Ascending aorta (tissue), 2 donors: ENCODE results near the gene PAPSS1. TPM values are rescaled to one million over a fixed set of nuclear protein-coding genes. Genes with fewer than 3 reads are reported as not detected.

ENCODE experiments used
- DNase-seq, 2 donors: peaks; one replicate each; pipeline ENCODE4 v3.0.0-alpha.2; 2019; ENCODE audit warnings: low spot score in 2 of 2
- H3K27ac ChIP-seq, 2 donors: fragments of 200-600 bp; sonication (generic); one replicate each; pipeline ENCODE4 v1.5.1; 2016 to 2017; ENCODE audit warnings: mild to moderate bottlenecking in 1 of 2
- H3K27me3 ChIP-seq: fragments of 200-600 bp; sonication (generic); one replicate; pipeline ENCODE4 v1.5.1; 2017
- H3K36me3 ChIP-seq, 2 donors: fragments of 200-600 bp; sonication (generic); one replicate each; pipeline ENCODE4 v1.5.1; 2016
- H3K4me1 ChIP-seq, 2 donors: fragments of 200-600 bp; sonication (generic); one replicate each; pipeline ENCODE4 v1.5.1; 2016 to 2017; ENCODE audit warnings: mild to moderate bottlenecking in 1 of 2
- H3K4me3 ChIP-seq, 2 donors: fragments of 200-600 bp; sonication (generic); one replicate each; pipeline ENCODE4 v1.5.1; 2016 to 2017; ENCODE audit warnings: mild to moderate bottlenecking in 1 of 2
- H3K9me3 ChIP-seq, 2 donors: fragments of 200-600 bp; sonication (generic); one replicate each; pipeline ENCODE4 v1.5.1; 2016
- intact Hi-C: fragments of 100-400 bp; cut with DNase I; formaldehyde crosslinking; loops from one replicate; pipeline ENCODE4 v1.15.1; 2023
- total RNA-seq: library from RNA; depleted of rRNA; stranded (reverse); fragments of >200 nt; gene quantifications from one replicate; pipeline ENCODE4 v1.1.0, GENCODE V29; 2016
- TF ChIP-seq, protein P1 (sequence below), 3 experiments: fragments of 200-600 bp in 2 of 3; fragments of 450-650 bp in 1 of 3; sonication (generic) in 2 of 3; IDR thresholded peaks; one replicate each; pipeline ENCODE4 v1.5.1; 2016 to 2019; ENCODE audit warnings: antibody characterized with exemption in 3 of 3, mild to moderate bottlenecking in 1 of 3, moderate library complexity in 1 of 3

Gene PAPSS1
- total RNA-seq, 1 donor from 2014 or later, result 17.9 TPM

DNA sequence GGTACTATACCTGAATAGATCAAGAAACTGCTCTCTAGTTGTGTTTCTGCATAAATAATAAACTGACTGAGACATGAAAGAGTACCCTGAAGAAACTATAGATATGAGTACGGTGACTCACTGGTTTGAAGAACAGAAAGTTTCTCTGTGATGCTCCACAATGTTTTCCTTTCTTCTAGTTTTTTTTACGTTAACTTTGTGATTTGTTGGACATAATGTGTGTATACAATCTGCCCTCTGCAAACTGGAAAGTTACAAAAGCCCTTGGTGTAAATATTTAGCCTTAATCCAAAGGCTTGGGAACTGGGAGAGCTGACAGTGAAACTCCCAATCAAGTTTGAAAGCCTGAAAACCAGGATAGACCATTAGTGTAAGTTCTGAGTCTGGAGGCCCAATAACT lies 31.6 kb upstream of the PAPSS1 start:
- intact Hi-C loops, result loop anchor here (10.0 kb wide), 1 partner anchor 823 kb away; no protein-coding TSS in a partner anchor
- Histone ChIP-seq H3K4me3 (no peak overlapping the region), H3K27ac (no peak overlapping the region), H3K4me1 (no peaks in the 10 kb centered on the region), H3K36me3 (no peaks in the 10 kb centered on the region), H3K9me3 (no peaks in the 10 kb centered on the region), H3K27me3 (no peaks in the 10 kb centered on the region)
- TF ChIP-seq, protein P1, sequence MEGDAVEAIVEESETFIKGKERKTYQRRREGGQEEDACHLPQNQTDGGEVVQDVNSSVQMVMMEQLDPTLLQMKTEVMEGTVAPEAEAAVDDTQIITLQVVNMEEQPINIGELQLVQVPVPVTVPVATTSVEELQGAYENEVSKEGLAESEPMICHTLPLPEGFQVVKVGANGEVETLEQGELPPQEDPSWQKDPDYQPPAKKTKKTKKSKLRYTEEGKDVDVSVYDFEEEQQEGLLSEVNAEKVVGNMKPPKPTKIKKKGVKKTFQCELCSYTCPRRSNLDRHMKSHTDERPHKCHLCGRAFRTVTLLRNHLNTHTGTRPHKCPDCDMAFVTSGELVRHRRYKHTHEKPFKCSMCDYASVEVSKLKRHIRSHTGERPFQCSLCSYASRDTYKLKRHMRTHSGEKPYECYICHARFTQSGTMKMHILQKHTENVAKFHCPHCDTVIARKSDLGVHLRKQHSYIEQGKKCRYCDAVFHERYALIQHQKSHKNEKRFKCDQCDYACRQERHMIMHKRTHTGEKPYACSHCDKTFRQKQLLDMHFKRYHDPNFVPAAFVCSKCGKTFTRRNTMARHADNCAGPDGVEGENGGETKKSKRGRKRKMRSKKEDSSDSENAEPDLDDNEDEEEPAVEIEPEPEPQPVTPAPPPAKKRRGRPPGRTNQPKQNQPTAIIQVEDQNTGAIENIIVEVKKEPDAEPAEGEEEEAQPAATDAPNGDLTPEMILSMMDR (IDR thresholded peaks at IDR 0.05), result no peak
- DNase-seq, result no peak

GRCh38 chr4:107747748-107748486 lies 27.9 kb upstream of the PAPSS1 start:
- Histone ChIP-seq H3K4me1 (no peaks in the 10 kb centered on the region), H3K36me3 (no peaks in the 10 kb centered on the region), H3K4me3 (no peak overlapping the region), H3K27me3 (no peaks in the 10 kb centered on the region), H3K9me3 (peaks cover 0 to 5% of the 10 kb centered on the region in 2 donors), H3K27ac (no peak overlapping the region)
- no peak for DNase-seq
- intact Hi-C loops, result no loop called here
- TF ChIP-seq, protein P1 (IDR thresholded peaks at IDR 0.05), result no peak

GRCh38 chr4:107746161-107746560 lies 26.1 kb upstream of the PAPSS1 start:
- DNase-seq, result no peak
- Histone ChIP-seq H3K4me3 (no peak overlapping the region), H3K27me3 (no peaks in the 10 kb centered on the region), H3K4me1 (no peaks in the 10 kb centered on the region), H3K9me3 (peaks cover 0 to 5% of the 10 kb centered on the region in 2 donors), H3K27ac (no peak overlapping the region), H3K36me3 (no peaks in the 10 kb centered on the region)
- TF ChIP-seq, protein P1 (IDR thresholded peaks at IDR 0.05), result no peak
- intact Hi-C loops, result no loop called here

- peaks cover 0 to 5% of the 10 kb centered on the region in 2 donors for H3K9me3 ChIP-seq
- no peaks in the 10 kb centered on the region for H3K36me3 ChIP-seq
- DNase-seq, result no peak
- TF ChIP-seq, protein P1 (IDR thresholded peaks at IDR 0.05), result no peak
- H3K4me1 ChIP-seq, result peaks cover 6 to 8% of the 10 kb centered on the region in 2 donors
- intact Hi-C loops, result no loop called here
- H3K4me3 ChIP-seq, result no peak overlapping the region
- no peak overlapping the region for H3K27ac ChIP-seq
- no peaks in the 10 kb centered on the region for H3K27me3 ChIP-seq
These were observed 24.5 kb upstream of the PAPSS1 start for GRCh38 chr4:107744532-107744931.

GRCh38 chr4:107743532-107743931 lies 23.5 kb upstream of the PAPSS1 start:
- intact Hi-C loops, result no loop called here
- TF ChIP-seq, protein P1 (IDR thresholded peaks at IDR 0.05), result no peak
- Histone ChIP-seq H3K4me3 (no peak overlapping the region), H3K27ac (no peak overlapping the region), H3K4me1 (peaks cover 6 to 8% of the 10 kb centered on the region in 2 donors), H3K27me3 (no peaks in the 10 kb centered on the region), H3K9me3 (peaks cover 0 to 5% of the 10 kb centered on the region in 2 donors), H3K36me3 (no peaks in the 10 kb centered on the region)
- no peak for DNase-seq
